K562 (cell line): ENCODE data around the gene SFI1. TPM values are rescaled to one million over a fixed set of nuclear protein-coding genes. Genes with fewer than 3 reads are reported as not detected.

Experiments used
- BCOR ChIP-seq: fragments of 450-650 bp; IDR thresholded peaks from 2 replicates; pipeline ENCODE4 v1.6.1; 2016
- CBFB ChIP-seq: sonication (generic); formaldehyde crosslinking; IDR thresholded peaks from 2 replicates; pipeline ENCODE4 v1.4.0; 2020; ENCODE audit warnings: mild to moderate bottlenecking, missing genetic modification reagents
- KLF13 ChIP-seq: fragments of 450-650 bp; IDR thresholded peaks from 2 replicates; pipeline ENCODE4 v1.6.1; 2016; ENCODE audit warnings: missing genetic modification characterization, low read depth, mild to moderate bottlenecking, missing compliant biosample characterization, moderate library complexity, borderline replicate concordance
- KLF16 ChIP-seq: IDR thresholded peaks from 2 replicates; pipeline ENCODE4 v1.6.1; 2016; ENCODE audit warnings: antibody characterized with exemption
- MTA2 ChIP-seq: fragments of 450-650 bp; IDR thresholded peaks from 2 replicates; pipeline ENCODE4 v1.6.1; 2016; ENCODE audit warnings: low read depth
- POLR2A ChIP-seq: fragments of 450-650 bp; conservative IDR thresholded peaks from 2 replicates; pipeline ENCODE4 v1.6.1; 2016
- RBM34 ChIP-seq: fragments of 200-400 bp; formaldehyde crosslinking; IDR thresholded peaks from 2 replicates; pipeline ENCODE4 v1.6.1; 2018; ENCODE audit warnings: low read length, borderline replicate concordance; ENCODE audit not compliant: insufficient read depth
- SAFB ChIP-seq: fragments of 200-400 bp; formaldehyde crosslinking; IDR thresholded peaks from 2 replicates; pipeline ENCODE4 v1.6.1; 2017; ENCODE audit warnings: low read depth, low read length, borderline replicate concordance
- SOX6 ChIP-seq: fragments of 450-650 bp; IDR thresholded peaks from 2 replicates; pipeline ENCODE4 v1.6.1; 2014; ENCODE audit warnings: mild to moderate bottlenecking
- TAL1 ChIP-seq: fragments of 450-650 bp; IDR thresholded peaks from 2 replicates; pipeline ENCODE4 v1.6.1; 2016; ENCODE audit warnings: mild to moderate bottlenecking
- TCF7L2 ChIP-seq: fragments of 150-350 bp; IDR thresholded peaks from 2 replicates; pipeline ENCODE4 v1.6.1; 2016; ENCODE audit warnings: low read depth, mild to moderate bottlenecking, low read length, moderate library complexity
- ZBTB33 ChIP-seq: sonication (generic); formaldehyde crosslinking; IDR thresholded peaks from 2 replicates; pipeline ENCODE4 v1.8.1; 2023; ENCODE audit warnings: mild to moderate bottlenecking, missing genetic modification reagents
- ZMIZ1 ChIP-seq, 2 experiments: fragments of 150-350 bp in 1 of 2; IDR thresholded peaks; 2 replicates each; pipeline ENCODE4 v1.6.1; 2012 to 2016; ENCODE audit warnings: low read depth in 2 of 2, low read length in 2 of 2, mild to moderate bottlenecking in 1 of 2, moderate library complexity in 1 of 2
- ZNF311 ChIP-seq: fragments of 250-450 bp; sonication (Bioruptor Pico); IDR thresholded peaks from 2 replicates; pipeline ENCODE4 v1.4.0; 2020; ENCODE audit warnings: mild to moderate bottlenecking, moderate library complexity
- ZNF384 ChIP-seq: IDR thresholded peaks from 2 replicates; pipeline ENCODE4 v1.6.1; 2012; ENCODE audit warnings: low read depth, low read length, improper control_type of control experiment
- polyA plus RNA-seq, 8 experiments: library from polyadenylated mRNA; depleted of rRNA in 4 of 8; stranded (reverse) in 5 of 8; unstranded in 3 of 8; fragments of >200 nt; fragmentation: Nextera tagmentation in 2 of 8; fragmentation: Illumina TruSeq in 1 of 8; extraction: Ambion mirVana in 2 of 8; extraction: Trizol in 1 of 8; gene quantifications; 2 replicates each; pipeline versions ENCODE4 v1.2.1 to v1.2.3, GENCODE V29; 2011 to 2014; ENCODE audit warnings: inconsistent platforms in 1 of 8, missing spikeins in 1 of 8
- total RNA-seq, 7 experiments: library from RNA; depleted of rRNA in 6 of 7; stranded (reverse); fragments of >200 nt in 6 of 7; fragmentation: Illumina TruSeq in 2 of 7; extraction: Trizol in 2 of 7; gene quantifications; 2 replicates each; pipeline versions ENCODE4 v1.2.1 to v1.2.3, GENCODE V29; 2011 to 2021; ENCODE audit warnings: low replicate concordance in 1 of 7
- TF ChIP-seq, protein P1 (sequence below): fragments of 250-450 bp; sonication (Bioruptor Pico); IDR thresholded peaks from 2 replicates; pipeline ENCODE4 v1.5.0; 2020; ENCODE audit warnings: mild to moderate bottlenecking
- TF ChIP-seq, protein P2 (sequence below): fragments of 250-450 bp; sonication (Bioruptor Pico); IDR thresholded peaks from 2 replicates; pipeline ENCODE4 v1.4.0; 2020

SFI1 gene
- total and polyA plus RNA-seq, 9 of the 15 experiments (the other 6 are each of a cell fraction or from before 2014, with no cell fraction given): 3.0 to 25.6 (median 14.1) TPM

- no peak for TF ChIP-seq TCF7L2
- no peak for TF ChIP-seq POLR2A
- TF ChIP-seq KLF13 (tag): no peak
- no peak for TF ChIP-seq SAFB
- TF ChIP-seq SOX6: peak; percentile 79
- TF ChIP-seq CBFB (CRISPR knock-in tag): peak; percentile 58; the same call in 1 of the 2 replicates
- TF ChIP-seq, protein P1, sequence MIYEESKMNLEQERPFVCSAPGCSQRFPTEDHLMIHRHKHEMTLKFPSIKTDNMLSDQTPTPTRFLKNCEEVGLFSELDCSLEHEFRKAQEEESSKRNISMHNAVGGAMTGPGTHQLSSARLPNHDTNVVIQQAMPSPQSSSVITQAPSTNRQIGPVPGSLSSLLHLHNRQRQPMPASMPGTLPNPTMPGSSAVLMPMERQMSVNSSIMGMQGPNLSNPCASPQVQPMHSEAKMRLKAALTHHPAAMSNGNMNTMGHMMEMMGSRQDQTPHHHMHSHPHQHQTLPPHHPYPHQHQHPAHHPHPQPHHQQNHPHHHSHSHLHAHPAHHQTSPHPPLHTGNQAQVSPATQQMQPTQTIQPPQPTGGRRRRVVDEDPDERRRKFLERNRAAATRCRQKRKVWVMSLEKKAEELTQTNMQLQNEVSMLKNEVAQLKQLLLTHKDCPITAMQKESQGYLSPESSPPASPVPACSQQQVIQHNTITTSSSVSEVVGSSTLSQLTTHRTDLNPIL: no peak
- TF ChIP-seq ZNF384: no peak
- TF ChIP-seq RBM34: no peak
- no peak for TF ChIP-seq ZBTB33
- no peak for TF ChIP-seq BCOR
- TF ChIP-seq KLF16: peak; percentile 88
- no peak for TF ChIP-seq ZNF311 (CRISPR knock-in tag)
- peak; percentile 64 for TF ChIP-seq MTA2
- TF ChIP-seq, protein P2, sequence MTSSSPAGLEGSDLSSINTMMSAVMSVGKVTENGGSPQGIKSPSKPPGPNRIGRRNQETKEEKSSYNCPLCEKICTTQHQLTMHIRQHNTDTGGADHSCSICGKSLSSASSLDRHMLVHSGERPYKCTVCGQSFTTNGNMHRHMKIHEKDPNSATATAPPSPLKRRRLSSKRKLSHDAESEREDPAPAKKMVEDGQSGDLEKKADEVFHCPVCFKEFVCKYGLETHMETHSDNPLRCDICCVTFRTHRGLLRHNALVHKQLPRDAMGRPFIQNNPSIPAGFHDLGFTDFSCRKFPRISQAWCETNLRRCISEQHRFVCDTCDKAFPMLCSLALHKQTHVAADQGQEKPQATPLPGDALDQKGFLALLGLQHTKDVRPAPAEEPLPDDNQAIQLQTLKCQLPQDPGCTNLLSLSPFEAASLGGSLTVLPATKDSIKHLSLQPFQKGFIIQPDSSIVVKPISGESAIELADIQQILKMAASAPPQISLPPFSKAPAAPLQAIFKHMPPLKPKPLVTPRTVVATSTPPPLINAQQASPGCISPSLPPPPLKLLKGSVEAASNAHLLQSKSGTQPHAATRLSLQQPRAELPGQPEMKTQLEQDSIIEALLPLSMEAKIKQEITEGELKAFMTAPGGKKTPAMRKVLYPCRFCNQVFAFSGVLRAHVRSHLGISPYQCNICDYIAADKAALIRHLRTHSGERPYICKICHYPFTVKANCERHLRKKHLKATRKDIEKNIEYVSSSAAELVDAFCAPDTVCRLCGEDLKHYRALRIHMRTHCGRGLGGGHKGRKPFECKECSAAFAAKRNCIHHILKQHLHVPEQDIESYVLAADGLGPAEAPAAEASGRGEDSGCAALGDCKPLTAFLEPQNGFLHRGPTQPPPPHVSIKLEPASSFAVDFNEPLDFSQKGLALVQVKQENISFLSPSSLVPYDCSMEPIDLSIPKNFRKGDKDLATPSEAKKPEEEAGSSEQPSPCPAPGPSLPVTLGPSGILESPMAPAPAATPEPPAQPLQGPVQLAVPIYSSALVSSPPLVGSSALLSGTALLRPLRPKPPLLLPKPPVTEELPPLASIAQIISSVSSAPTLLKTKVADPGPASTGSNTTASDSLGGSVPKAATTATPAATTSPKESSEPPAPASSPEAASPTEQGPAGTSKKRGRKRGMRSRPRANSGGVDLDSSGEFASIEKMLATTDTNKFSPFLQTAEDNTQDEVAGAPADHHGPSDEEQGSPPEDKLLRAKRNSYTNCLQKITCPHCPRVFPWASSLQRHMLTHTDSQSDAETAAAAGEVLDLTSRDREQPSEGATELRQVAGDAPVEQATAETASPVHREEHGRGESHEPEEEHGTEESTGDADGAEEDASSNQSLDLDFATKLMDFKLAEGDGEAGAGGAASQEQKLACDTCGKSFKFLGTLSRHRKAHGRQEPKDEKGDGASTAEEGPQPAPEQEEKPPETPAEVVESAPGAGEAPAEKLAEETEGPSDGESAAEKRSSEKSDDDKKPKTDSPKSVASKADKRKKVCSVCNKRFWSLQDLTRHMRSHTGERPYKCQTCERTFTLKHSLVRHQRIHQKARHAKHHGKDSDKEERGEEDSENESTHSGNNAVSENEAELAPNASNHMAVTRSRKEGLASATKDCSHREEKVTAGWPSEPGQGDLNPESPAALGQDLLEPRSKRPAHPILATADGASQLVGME (CRISPR knock-in tag): no peak
- peak; percentile 81 for TF ChIP-seq TAL1
- peak in 1 of 2 experiments; percentile 54; a peak in 1 of 4 replicates for TF ChIP-seq ZMIZ1 (IDR thresholded peaks at IDR 0.05; ENCODE audit: low read depth in 2 of 2, low read length in 2 of 2)
Observed at GRCh38 chr22:31603081-31603525, 106.8 kb downstream of the SFI1 start (continued).
